Measurements from ENCODE around the gene RNF25.

RNF25 gene

GRCh38 chr2:218643751-218644310, 28.0 kb downstream of the RNF25 start:
- no peak for TF ChIP-seq CTCF (IDR thresholded peaks at IDR 0.05; ENCODE audit: low read depth, low read length)
- no peak overlapping the region for H3K4me3 ChIP-seq (ENCODE audit: low read depth, low read length)

GRCh38 chr2:218642786-218643185, 29.0 kb downstream of the RNF25 start:
- no peak overlapping the region for H3K4me3 ChIP-seq (ENCODE audit: low read depth, low read length)
- TF ChIP-seq CTCF (IDR thresholded peaks at IDR 0.05; ENCODE audit: low read depth, low read length), result no peak

- no peak for TF ChIP-seq CTCF (IDR thresholded peaks at IDR 0.05; ENCODE audit: low read depth, low read length)
- H3K4me3 ChIP-seq (ENCODE audit: low read depth, low read length), result no peak overlapping the region
Measured at GRCh38 chr2:218642121-218642656, 29.6 kb downstream of the RNF25 start.

GRCh38 chr2:218638372-218638771, 33.4 kb downstream of the RNF25 start:
- no peak overlapping the region for H3K4me3 ChIP-seq (ENCODE audit: low read depth, low read length)
- no peak for TF ChIP-seq CTCF (IDR thresholded peaks at IDR 0.05; ENCODE audit: low read depth, low read length)

GRCh38 chr2:218635719-218636118, 36.1 kb downstream of the RNF25 start:
- H3K4me3 ChIP-seq (ENCODE audit: low read depth, low read length), result no peak overlapping the region

GRCh38 chr2:218631837-218632236, 40.0 kb downstream of the RNF25 start:
- TF ChIP-seq CTCF (IDR thresholded peaks at IDR 0.05; ENCODE audit: low read depth, low read length), result no peak
- no peak overlapping the region for H3K4me3 ChIP-seq (ENCODE audit: low read depth, low read length)

More at GRCh38 chr2:218635719-218636118, 36.1 kb downstream of the RNF25 start:
- no peak for TF ChIP-seq CTCF (IDR thresholded peaks at IDR 0.05; ENCODE audit: low read depth, low read length)

- no peak overlapping the region for H3K4me3 ChIP-seq (ENCODE audit: low read depth, low read length)
- no peak for TF ChIP-seq CTCF (IDR thresholded peaks at IDR 0.05; ENCODE audit: low read depth, low read length)
Measured at GRCh38 chr2:218627939-218628338, 43.9 kb downstream of the RNF25 start.
